HG02678 (cell line): ENCODE results near the gene NACC1.

Source experiments
- ATAC-seq: cut with Tn5 transposase; IDR thresholded peaks from one replicate; pipeline ENCODE4 v1.9.1; 2021; ENCODE audit warnings: mild to moderate bottlenecking, moderate library complexity; ENCODE audit not compliant: unreplicated experiment

The NACC1 gene

DNA sequence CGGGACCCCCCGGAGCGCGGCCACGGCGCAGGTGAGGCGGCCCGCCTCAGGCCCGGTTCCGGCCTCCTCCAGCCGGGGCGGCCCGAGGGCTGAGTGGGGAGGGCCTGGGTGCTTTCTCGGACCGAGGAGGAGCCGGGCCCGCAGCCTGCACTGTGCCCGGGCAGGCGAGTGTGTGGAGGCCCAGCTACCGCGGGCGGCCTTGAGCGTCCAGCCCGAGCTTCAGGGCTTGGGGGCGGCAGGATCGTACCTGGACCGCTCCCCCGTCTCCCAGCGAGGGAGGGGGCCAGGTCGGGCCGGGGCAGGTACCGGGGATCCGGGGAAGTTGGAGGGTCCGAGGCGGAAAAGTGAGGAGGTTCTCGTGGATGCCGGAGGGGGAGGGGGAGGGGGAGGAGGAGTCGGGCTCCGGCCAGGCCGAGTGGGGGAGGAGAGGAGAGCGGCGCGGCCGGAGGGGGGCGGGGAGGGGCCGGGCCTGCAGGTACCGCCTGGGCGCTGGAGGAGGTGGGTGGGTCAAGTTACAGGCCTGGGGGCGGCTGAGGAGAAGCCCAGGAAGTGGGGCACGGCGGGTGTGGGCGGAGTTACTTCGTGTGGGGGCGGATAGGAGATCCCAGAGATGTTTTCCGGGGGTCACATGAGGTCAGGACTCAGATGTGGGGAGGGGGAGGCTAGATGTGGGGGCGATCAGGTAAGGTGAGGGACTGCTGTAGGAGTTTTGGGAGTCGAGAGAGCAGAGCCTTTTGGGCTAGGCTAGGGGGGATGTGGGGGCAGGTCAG lies 545 bp downstream of the NACC1 start:
- ATAC-seq = no peak

DNA sequence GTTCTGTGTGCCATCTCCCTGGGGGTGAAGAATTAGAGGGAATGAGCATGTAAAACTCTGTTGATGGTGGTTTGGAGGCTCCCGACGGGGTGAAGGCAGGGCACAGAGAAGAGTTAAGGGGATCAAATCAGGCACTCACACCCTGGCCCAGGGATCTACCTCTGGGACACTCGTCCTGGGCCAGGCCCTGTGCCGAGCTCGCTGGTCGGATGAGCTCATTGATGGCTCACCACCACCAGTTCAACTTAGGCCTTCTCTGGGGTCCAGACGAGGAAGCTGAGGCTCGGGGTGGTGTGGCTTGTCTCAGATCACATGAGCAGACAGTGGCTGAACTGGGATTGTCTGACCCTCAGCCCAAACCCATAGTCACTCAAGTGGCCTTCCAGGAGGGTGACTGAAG lies 1.6 kb downstream of the NACC1 start:
- ATAC-seq = no peak

DNA sequence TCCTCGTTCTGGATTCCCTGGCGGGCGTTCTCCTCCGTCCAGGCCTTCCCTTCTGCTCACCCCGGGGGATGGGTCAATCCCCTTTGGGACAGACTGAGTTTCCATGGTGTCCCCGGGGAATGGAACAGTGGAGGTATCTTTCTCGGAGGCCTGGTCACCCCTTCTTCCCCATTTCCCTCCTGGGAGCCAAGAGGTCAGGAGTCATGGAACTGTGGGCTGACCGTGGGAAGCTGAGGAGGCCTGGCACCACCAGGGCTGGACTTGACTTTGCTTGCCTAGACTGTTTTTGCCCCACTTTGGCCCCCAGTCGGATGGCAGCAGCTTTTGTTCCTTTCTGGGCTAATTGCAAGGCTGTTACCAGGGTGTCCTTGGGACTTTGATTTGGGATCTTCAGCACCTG lies 2.0 kb downstream of the NACC1 start:
- no peak for ATAC-seq

DNA sequence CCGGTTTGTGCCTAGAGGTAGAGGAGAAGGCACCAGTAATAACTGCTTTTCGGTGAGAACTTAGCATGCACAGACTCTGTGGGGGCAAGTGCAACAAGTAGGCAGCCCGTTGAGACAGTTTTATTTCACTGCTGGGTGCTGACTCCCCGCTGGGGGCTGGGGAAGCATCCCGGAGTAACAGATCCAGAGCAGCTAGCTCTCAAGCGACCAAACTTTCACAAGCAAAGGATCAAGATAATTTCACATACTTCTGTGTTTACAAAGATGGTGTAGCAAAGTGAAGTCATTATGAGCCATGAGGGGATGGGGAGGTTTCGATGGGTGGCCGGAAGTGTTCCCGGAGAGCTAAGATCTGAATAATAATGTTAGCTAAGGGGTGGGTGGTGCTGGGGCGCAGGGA lies 2.8 kb downstream of the NACC1 start:
- no peak for ATAC-seq

DNA sequence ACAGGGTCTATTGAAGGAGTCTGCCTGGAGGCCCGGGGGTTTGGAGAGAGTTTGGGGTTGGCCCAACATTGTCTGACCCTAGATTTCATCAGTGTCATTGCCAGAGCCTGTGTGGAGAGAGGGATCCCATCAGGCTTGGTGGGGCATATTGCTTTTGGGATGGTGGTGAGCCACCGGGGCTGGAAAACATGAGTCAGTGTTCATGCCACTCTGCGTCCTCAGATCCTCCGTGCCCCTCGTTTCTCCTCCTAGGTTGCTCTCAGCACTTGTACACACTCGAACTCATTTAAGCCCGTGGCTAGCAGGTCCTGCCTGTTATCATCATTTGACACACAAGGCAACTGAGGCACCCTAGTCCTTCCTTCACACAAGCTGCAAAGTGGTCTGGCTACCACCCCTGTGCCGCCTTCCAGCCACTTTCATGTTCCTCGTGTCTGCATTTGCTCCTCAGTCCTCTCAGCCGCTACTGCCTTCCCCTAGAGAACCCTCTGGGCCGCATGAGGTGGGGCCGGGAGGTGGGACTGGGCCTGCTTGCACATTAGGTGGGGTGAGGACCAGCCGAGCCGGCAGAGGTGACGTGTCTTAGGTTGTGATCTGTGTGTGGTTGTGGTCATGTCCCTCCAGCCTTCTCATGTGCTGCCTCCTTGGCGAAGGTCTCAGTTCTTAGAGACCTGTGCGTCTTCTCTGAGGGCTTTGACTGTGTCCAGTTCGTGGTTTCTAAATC lies 3.6 kb downstream of the NACC1 start:
- no peak for ATAC-seq

DNA sequence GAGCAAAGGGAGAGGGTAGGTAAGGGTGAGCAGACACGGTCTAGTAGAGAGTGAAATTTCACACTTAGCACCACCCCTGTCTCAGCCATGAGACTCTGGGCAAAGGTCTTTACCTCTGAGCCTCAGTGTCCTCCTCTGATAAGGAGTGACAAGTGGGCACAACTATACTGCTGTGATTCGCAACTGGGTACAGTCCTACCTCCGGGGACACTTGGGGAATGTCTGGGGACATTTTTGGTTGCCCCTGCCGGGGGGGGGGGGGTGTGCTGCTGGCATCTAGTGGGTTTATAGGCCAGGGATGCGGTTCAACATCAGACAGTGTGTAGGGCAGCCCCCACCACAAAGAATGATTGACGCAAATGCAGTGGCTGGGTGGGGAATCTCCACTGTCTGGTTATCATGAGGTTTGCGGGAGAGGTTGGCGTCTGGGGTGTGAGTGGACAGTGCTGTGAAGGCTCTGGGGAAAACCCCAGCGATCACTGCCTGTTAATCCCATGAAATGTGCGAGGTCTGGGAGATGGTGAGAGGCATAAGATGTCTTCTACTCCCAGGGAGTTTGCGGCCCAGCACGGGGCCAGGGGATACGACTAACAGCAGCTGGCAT lies 4.3 kb downstream of the NACC1 start:
- no peak for ATAC-seq

DNA sequence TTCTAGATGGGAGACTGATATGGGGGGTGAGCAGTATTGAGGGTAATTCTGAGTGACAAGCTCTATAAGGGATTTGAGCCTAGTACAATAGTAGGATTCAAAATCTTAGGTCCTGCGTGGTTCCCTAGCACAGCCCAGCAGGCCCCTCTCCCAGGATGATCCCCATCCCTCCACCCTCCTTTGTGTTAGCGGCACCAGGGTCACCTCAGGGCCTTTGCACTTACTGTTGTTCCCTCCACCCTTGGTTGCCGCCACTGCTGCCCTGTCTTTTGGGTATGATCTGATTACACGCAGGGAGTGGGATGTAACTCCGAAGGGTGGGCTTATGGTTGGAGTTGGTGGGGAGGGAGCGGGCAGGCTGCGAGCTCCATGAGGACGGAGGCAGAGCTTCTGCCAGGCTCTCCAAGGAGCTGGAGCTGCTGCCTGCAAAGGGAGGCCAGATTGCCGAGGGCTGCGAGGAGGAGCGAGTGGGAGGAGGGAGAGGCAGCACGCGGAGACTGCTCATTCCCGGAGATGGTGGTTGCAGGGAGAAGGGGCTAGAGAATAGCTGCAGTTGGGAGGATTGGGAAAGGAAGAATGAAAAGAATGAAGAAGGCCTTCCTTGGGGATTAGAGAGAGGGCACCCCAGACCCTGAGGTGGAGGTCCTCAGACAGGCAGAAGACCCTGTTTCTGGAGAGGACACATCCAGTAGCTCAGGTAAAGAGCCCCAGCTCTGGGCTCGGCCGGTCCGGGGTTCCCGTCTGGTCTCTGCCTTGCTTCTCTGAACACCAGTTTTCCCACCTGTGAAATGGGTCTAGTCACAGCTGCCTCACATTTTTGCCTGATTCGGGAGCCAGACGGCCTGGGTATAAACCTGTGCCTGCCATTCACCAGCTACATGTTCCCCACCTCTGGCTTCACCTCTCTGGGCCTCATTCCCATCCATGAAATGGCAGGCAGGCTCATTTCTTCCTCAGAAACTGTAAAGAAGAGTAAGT lies 5.2 kb downstream of the NACC1 start:
- ATAC-seq = no peak

DNA sequence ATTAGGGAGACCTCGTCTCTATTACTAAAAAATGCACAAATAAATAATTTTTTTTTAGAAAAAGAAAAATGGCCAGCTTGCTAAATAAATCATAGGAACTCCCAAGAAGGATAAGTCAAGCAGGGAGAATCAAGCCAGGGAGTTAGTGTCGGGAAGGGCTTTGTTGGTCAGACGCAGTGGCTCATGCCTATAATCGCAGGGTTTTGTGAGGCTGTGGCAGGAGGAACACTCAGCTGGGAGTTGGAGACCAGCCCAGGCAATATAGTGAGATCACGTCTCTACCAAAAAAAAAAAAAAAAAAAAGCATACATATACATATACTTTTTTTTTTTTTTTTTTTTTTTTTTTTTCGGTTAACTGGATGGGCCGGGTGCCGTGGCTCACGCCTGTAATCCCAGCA lies 9.0 kb downstream of the NACC1 start:
- no peak for ATAC-seq

DNA sequence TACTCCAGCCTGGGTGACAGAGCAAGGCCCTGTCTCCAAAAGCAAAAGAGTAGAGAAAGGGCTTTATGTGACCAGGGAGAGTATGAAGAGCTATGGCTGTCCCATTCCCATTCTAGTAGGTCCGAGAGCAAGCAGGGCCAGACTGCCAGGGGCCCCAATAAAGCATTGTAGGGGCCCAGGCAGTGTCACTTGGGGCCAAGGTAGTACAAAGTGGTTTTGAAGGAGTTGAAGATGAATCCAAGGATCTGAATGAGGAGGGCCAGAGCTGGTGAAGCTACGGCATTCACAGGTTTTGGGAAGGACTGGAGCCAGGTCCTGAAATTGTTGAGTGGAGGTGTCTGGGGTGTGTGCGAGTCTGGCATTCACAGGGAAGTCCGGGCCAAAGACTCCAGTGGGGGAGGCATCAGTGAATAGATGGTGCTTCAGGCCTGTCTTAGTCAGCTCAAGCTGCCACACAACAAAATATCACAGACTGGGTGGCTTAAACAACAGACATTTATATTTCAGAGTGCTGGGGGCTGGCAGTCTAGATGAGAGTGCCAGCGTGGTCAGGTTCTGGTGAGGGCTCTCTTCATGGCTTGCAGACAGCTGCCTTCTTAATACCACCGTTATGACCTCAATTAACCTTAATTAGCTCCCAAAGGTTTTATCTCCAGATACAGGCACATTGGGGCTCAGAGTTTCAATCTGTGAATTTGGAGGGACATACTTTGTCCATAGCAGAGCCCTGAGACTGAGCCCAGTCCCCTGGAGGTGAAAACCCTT lies 9.9 kb downstream of the NACC1 start:
- ATAC-seq = no peak

DNA sequence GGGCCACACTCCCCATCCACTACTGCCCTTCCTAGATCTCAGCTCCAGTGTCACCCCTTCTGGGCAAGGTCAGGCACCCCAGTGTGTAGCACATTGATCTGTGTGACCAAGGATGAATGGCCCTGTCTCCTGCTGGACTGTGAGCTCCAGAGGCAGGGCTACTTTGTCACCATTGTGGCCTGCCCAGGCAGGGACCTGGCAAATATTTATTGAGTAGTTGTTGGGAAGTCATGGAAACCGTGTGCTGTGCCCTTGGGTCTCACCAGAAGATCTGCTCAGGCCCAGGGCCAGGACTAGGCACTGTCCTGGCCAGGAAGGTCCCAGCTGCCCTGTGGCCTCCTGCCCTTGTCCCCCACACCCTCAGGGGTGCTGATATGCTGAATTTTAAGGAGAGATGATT lies 10.5 kb downstream of the NACC1 start:
- no peak for ATAC-seq

DNA sequence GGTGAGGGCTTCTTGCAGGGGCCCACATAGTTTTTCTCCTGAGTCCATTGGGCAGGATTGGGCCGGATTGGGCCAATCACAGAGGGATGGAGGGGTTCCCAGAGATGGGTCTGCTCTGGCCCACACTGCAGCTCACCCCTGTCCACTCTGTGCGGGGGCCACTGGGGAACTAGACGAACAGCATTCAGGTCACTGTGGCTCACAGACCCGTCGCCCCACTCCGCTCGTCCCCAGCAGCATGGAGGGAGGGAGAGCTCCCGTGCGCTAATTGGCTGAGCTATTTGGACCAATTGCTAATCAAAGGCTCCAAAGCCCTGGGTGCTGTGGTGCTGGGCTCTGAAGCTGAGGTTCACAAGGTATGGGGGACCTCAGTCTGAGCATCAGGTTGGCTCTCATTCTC lies 11.3 kb downstream of the NACC1 start:
- no peak for ATAC-seq

DNA sequence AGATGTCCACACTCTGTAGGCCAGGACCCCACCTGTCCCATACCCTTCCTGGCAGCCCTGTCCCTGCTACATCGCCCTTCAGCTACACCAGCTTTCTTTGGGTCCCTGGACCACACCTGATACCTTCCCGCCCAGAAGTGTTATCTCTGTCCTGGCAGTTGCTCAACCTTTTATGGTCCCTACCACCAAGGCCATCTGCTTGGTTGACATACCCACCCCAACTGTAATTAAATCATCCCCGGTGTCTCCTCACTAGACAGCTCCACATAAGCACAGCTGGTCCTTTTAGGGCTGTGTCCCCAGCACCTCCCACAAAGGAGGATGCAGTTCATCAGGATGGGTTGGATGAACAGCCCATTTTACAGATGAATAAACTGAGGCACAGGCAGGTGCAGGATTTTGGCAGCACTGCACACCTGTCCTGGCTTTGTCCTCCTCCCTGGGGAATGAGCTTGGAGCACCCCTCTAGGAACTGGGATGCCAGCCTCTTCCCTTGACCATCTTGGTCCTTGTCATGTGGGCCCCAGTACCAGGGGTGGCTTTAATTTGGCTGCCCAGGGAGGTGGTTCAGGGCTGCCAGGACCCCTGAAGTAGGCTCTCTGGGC lies 12.9 kb downstream of the NACC1 start:
- ATAC-seq = no peak

DNA sequence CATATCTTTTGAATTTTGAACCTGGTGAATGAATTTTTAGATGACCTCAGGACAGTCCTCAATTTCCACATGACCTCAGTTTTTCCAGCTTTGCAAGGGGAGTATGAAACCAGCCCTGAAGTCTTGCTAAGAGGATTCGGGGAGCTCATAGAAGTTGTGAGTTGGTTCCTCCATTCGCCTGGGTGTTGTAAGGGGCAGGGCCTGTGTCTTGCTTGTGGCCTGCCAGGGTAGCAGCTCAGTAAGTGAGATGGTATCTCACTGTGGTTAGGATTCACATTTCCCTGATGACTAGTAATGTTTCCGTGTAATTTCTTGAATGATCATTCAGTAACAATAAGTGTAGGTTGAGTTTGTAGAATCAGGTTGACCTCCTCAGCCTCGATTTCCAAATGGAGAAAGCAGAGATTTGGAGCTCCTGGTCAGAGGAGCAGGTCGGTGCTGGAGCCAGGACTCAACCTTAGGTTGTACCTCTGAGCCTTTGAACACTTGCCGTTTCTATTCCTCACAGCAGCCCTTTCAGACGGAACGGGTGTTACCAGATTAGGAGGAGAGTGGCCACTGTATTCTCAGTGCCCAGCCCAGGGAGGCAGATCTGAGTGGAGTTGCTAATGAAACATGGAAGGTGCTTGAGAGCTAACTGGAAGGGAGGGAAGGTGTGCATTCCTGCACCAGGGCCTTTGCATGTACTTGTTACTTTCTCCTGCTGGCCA lies 14.6 kb downstream of the NACC1 start:
- no peak for ATAC-seq

DNA sequence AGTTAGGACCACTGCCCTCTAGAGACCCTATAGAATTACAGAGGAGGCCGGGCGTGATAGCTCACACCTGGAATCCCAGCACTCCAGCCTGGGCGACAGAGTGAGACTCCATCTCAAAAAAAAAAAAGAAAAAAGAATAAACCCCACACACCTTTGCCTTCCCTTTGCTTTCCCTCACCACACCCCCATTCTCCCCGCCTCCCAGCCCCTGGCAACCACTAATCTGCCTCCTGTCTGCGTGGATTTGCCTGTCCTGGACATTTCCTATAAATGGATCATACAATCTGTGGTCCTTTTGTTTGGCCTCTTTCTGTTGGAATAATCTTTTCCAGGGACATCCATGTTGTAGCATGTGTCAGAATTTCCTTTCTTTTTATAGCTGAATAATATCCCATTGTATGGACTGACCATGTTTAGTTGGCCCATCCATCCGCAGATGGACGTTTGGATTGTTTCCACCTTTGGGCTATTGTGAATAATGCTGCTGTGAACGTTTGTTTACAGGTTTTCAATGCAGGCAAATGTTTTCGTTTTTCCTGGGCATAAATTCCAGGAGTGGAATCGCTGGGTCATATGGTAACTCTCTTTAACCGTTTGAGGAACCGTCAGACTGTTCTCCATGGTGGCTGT lies 15.3 kb downstream of the NACC1 start:
- ATAC-seq = no peak

DNA sequence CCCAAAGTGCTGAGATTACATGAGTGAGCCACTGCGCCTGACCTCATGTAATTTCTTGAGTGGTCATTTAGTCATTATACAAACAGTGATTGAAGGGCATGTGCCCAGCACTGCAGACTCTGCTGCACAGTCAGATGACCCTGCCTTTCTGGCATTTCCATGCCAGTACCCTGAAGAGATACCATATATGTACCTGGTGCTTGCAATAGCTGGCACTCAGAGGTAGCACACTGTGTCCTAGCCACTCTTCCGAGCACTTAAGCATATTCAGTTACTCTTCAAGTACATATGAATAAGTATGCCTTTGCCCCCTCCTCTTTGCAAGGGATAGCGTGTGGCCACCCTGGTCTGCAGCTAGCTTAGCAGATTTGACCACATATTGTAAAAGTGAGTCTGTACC lies 16.6 kb downstream of the NACC1 start:
- no peak for ATAC-seq

DNA sequence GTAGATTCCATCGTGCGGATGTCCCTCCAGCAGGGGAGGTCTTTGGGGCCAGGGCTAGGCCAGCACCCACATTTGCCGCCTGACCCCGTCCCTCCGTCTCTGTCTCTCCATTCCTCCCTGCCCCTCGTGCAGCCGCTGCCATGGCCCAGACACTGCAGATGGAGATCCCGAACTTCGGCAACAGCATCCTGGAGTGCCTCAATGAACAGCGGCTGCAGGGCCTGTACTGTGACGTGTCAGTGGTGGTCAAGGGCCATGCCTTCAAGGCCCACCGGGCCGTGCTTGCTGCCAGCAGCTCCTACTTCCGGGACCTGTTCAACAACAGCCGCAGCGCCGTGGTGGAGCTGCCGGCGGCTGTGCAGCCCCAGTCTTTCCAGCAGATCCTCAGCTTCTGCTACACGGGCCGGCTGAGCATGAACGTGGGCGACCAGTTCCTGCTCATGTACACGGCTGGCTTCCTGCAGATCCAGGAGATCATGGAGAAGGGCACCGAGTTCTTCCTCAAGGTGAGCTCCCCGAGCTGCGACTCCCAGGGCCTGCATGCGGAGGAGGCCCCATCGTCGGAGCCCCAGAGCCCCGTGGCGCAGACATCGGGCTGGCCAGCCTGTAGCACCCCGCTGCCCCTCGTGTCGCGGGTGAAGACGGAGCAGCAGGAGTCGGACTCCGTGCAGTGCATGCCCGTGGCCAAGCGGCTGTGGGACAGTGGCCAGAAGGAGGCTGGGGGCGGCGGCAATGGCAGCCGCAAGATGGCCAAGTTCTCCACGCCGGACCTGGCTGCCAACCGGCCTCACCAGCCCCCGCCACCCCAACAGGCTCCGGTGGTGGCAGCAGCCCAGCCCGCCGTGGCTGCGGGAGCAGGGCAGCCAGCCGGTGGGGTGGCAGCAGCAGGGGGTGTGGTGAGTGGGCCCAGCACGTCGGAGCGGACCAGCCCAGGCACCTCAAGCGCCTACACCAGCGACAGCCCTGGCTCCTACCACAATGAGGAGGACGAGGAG lies 17.3 kb downstream of the NACC1 start:
- no peak for ATAC-seq

DNA sequence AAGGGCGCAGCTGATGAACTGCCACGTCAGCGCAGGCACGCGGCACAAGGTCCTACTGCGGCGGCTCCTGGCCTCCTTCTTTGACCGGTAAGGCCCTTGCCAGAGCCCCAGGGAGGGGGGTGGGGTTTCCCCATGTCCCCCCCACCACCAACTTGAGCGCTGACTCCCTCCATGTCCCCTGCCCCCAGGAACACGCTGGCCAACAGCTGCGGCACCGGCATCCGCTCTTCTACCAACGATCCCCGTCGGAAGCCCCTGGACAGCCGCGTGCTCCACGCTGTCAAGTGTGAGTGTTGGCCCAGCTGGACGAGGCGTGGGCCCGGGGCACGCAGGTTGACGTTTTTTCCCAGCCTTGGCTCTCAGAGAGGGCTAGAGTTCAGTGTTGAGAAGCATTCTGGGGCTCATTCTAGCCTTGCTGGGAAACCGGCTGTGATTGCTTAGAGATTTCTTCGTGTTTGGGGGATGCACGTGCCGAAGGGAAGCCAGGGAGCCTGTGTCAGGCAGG lies 19.3 kb downstream of the NACC1 start:
- no peak for ATAC-seq
